ENCODE data around the gene GAR1. TPM values are rescaled to one million over a fixed set of nuclear protein-coding genes. Genes with fewer than 3 reads are reported as not detected.
A peak's percentile ranks its signal among the peaks of the same experiment; 100 is the strongest.

GAR1 gene
- total RNA-seq, 1 donor from 2014 or later = 6.4 TPM

GRCh38 chr4:109798866-109799265 is 16.7 kb upstream of the GAR1 start:
- intact Hi-C loops (cut with DNase I) = no loop called here
- no peak for DNase-seq (ENCODE audit: extremely low spot score in 2 of 2)
- TF ChIP-seq POLR2AphosphoS5 (IDR thresholded peaks at IDR 0.05; ENCODE audit: insufficient read depth in 1 of 2, low read depth in 1 of 2) (no peak), CTCF (IDR thresholded peaks at IDR 0.05) (no peak), POLR2A (IDR thresholded peaks at IDR 0.05) (no peak)
- H3K36me3 ChIP-seq = no peaks in the 10 kb centered on the region
- H3K4me1 ChIP-seq = no peaks in the 10 kb centered on the region
- no peak overlapping the region for H3K27ac ChIP-seq
- H3K4me3 ChIP-seq = no peak overlapping the region
- no peaks in the 10 kb centered on the region for H3K27me3 ChIP-seq
- no peaks in the 10 kb centered on the region for H3K9me3 ChIP-seq

GRCh38 chr4:109801099-109801789 is 14.3 kb upstream of the GAR1 start:
- intact Hi-C loops (cut with DNase I) = no loop called here
- Histone ChIP-seq H3K4me3 (peak overlapping the region in 1 of 2 donors; percentile 14), H3K27ac (no peak overlapping the region), H3K36me3 (no peaks in the 10 kb centered on the region), H3K4me1 (no peaks in the 10 kb centered on the region), H3K27me3 (no peaks in the 10 kb centered on the region), H3K9me3 (no peaks in the 10 kb centered on the region)
- no peak for TF ChIP-seq CTCF (IDR thresholded peaks at IDR 0.05)
- no peak for TF ChIP-seq POLR2A (IDR thresholded peaks at IDR 0.05)
- no peak for TF ChIP-seq POLR2AphosphoS5 (IDR thresholded peaks at IDR 0.05; ENCODE audit: insufficient read depth in 1 of 2, low read depth in 1 of 2)
- DNase-seq (ENCODE audit: extremely low spot score in 2 of 2) = no peak

- H3K4me3 ChIP-seq = peak within 1 kb of the TSS in 1 of 2 donors; percentile 14
- no peaks in the 10 kb centered on the region for H3K27me3 ChIP-seq
- no peaks in the 10 kb centered on the region for H3K4me1 ChIP-seq
- TF ChIP-seq CTCF (IDR thresholded peaks at IDR 0.05) (no peak), POLR2A (IDR thresholded peaks at IDR 0.05) (no peak), POLR2AphosphoS5 (IDR thresholded peaks at IDR 0.05; ENCODE audit: insufficient read depth in 1 of 2, low read depth in 1 of 2) (peak in 1 of 2 donors; percentile 61)
- H3K27ac ChIP-seq = no peak within 1 kb of the TSS
- no peaks in the 10 kb centered on the region for H3K36me3 ChIP-seq
- H3K9me3 ChIP-seq = no peaks in the 10 kb centered on the region
- intact Hi-C loops (cut with DNase I) = no loop called here
- DNase-seq (ENCODE audit: extremely low spot score in 2 of 2) = no peak
Observed at GRCh38 chr4:109801895-109802319, 13.7 kb upstream of the GAR1 start, which contains the start of gene CFI. Gene CFI (minus strand): TSS chr4:109801999. CDS start chr4:109801971, 28 bp downstream.

- Histone ChIP-seq H3K9me3 (no peaks in the 10 kb centered on the region), H3K4me1 (no peaks in the 10 kb centered on the region), H3K27me3 (no peaks in the 10 kb centered on the region), H3K27ac (no peak overlapping the region), H3K36me3 (no peaks in the 10 kb centered on the region), H3K4me3 (no peak overlapping the region)
- DNase-seq (ENCODE audit: extremely low spot score in 2 of 2) = no peak
- intact Hi-C loops (cut with DNase I) = no loop called here
- TF ChIP-seq CTCF (IDR thresholded peaks at IDR 0.05) = no peak
- TF ChIP-seq POLR2AphosphoS5 (IDR thresholded peaks at IDR 0.05; ENCODE audit: insufficient read depth in 1 of 2, low read depth in 1 of 2) = no peak
- no peak for TF ChIP-seq POLR2A (IDR thresholded peaks at IDR 0.05)
Observed at GRCh38 chr4:109803924-109804571, 11.5 kb upstream of the GAR1 start.

- intact Hi-C loops (cut with DNase I) = loop anchor here (10.0 kb wide), 1 partner anchor 385 kb away; no protein-coding TSS in a partner anchor
- H3K27ac ChIP-seq = no peak overlapping the region
Observed at GRCh38 chr4:109809655-109810054, 5.9 kb upstream of the GAR1 start.

More at GRCh38 chr4:109809655-109810054, 5.9 kb upstream of the GAR1 start:
- Histone ChIP-seq H3K4me1 (peaks cover 5% of the 10 kb centered on the region), H3K9me3 (no peaks in the 10 kb centered on the region), H3K27me3 (no peaks in the 10 kb centered on the region), H3K36me3 (no peaks in the 10 kb centered on the region), H3K4me3 (no peak overlapping the region)
- DNase-seq (ENCODE audit: extremely low spot score in 2 of 2) = no peak
- no peak for TF ChIP-seq POLR2A (IDR thresholded peaks at IDR 0.05)
- TF ChIP-seq POLR2AphosphoS5 (IDR thresholded peaks at IDR 0.05; ENCODE audit: insufficient read depth in 1 of 2, low read depth in 1 of 2) = no peak
- no peak for TF ChIP-seq CTCF (IDR thresholded peaks at IDR 0.05)
